Liver (tissue), 9 donors: ENCODE measurements around the gene DNAJC4. TPM values are rescaled to one million over a fixed set of nuclear protein-coding genes. Genes with fewer than 3 reads are reported as not detected.
A peak's percentile ranks its signal among the peaks of the same experiment; 100 is the strongest.

Experiments used
- DNase-seq: peaks from one replicate; pipeline ENCODE4 v3.0.0-alpha.2; 2017; ENCODE audit warnings: low spot score
- H3K27ac ChIP-seq, 2 donors: one replicate each; pipeline ENCODE4 v1.7.0; 2013; ENCODE audit warnings: inconsistent platforms in 2 of 2, low read length in 2 of 2, control low read depth in 1 of 2, low read depth in 1 of 2, mild to moderate bottlenecking in 1 of 2
- H3K27me3 ChIP-seq, 4 donors: one replicate each; pipeline versions ENCODE4 v1.6.1 to v1.7.0; 2013; ENCODE audit warnings: low read length in 3 of 4, inconsistent platforms in 1 of 4, mild to moderate bottlenecking in 1 of 4, moderate library complexity in 1 of 4; ENCODE audit not compliant: control insufficient read depth in 4 of 4, insufficient read depth in 4 of 4
- H3K36me3 ChIP-seq, 4 donors: one replicate each; pipeline versions ENCODE4 v1.6.1 to v1.7.0; 2013; ENCODE audit warnings: low read length in 3 of 4, mild to moderate bottlenecking in 3 of 4, low read depth in 1 of 4, moderate library complexity in 1 of 4; ENCODE audit not compliant: control insufficient read depth in 4 of 4, insufficient read depth in 3 of 4
- H3K4me1 ChIP-seq, 4 donors: one replicate each; pipeline versions ENCODE4 v1.6.1 to v1.7.0; 2013; ENCODE audit warnings: low read length in 3 of 4, mild to moderate bottlenecking in 3 of 4, moderate library complexity in 1 of 4; ENCODE audit not compliant: control insufficient read depth in 4 of 4, insufficient read depth in 4 of 4
- H3K4me3 ChIP-seq, 3 donors: one replicate each; pipeline versions ENCODE4 v1.6.1 to v1.7.0; 2013; ENCODE audit warnings: low read length in 3 of 3, control low read depth in 1 of 3, low read depth in 1 of 3, mild to moderate bottlenecking in 1 of 3
- H3K9ac ChIP-seq, 2 donors: one replicate each; pipeline ENCODE4 v1.7.0; 2013; ENCODE audit warnings: low read length in 2 of 2, mild to moderate bottlenecking in 2 of 2, moderate library complexity in 2 of 2, control low read depth in 1 of 2, low read depth in 1 of 2
- H3K9me3 ChIP-seq, 4 donors: one replicate each; pipeline versions ENCODE4 v1.6.1 to v1.7.0; 2013; ENCODE audit warnings: low read length in 3 of 4; ENCODE audit not compliant: control insufficient read depth in 4 of 4
- EGR1 ChIP-seq, 2 donors: IDR thresholded peaks; 2 replicates each; pipeline ENCODE4 v1.6.1; 2016 to 2018; ENCODE audit warnings: antibody characterized with exemption in 2 of 2, low read depth in 2 of 2
- FOXA1 ChIP-seq: IDR thresholded peaks from 2 replicates; pipeline ENCODE4 v1.6.1; 2016; ENCODE audit warnings: antibody characterized with exemption
- FOXA2 ChIP-seq: IDR thresholded peaks from 2 replicates; pipeline ENCODE4 v1.6.1; 2016; ENCODE audit warnings: antibody characterized with exemption
- GABPA ChIP-seq, 2 donors: IDR thresholded peaks in 1 of 2; conservative IDR thresholded peaks in 1 of 2; 2 replicates each; pipeline ENCODE4 v1.6.1; 2016; ENCODE audit warnings: antibody characterized with exemption in 2 of 2, mild to moderate bottlenecking in 1 of 2, moderate library complexity in 1 of 2
- HNF4A ChIP-seq, 2 donors: conservative IDR thresholded peaks; 2 replicates each; pipeline ENCODE4 v1.6.1; 2016; ENCODE audit warnings: antibody characterized with exemption in 2 of 2, mild to moderate bottlenecking in 2 of 2
- HNF4G ChIP-seq: IDR thresholded peaks from 2 replicates; pipeline ENCODE4 v1.6.1; 2016; ENCODE audit warnings: antibody characterized with exemption
- JUND ChIP-seq, 2 donors: IDR thresholded peaks; 2 replicates each; pipeline ENCODE4 v1.6.1; 2016; ENCODE audit warnings: antibody characterized with exemption in 2 of 2
- MAX ChIP-seq: IDR thresholded peaks from 2 replicates; pipeline ENCODE4 v1.6.1; 2016; ENCODE audit warnings: antibody characterized with exemption
- NR2F2 ChIP-seq: IDR thresholded peaks from 2 replicates; pipeline ENCODE4 v1.6.1; 2016; ENCODE audit warnings: antibody characterized with exemption
- RAD21 ChIP-seq, 2 donors: IDR thresholded peaks; 2 replicates each; pipeline ENCODE4 v1.6.1; 2016; ENCODE audit warnings: antibody characterized with exemption in 2 of 2, mild to moderate bottlenecking in 2 of 2
- REST ChIP-seq: IDR thresholded peaks from 2 replicates; pipeline ENCODE4 v1.6.1; 2016; ENCODE audit warnings: antibody characterized with exemption, mild to moderate bottlenecking
- RXRA ChIP-seq, 2 donors: IDR thresholded peaks; 2 replicates each; pipeline ENCODE4 v1.6.1; 2017 to 2018; ENCODE audit warnings: antibody characterized with exemption in 2 of 2, mild to moderate bottlenecking in 1 of 2
- TAF1 ChIP-seq: conservative IDR thresholded peaks from 2 replicates; pipeline ENCODE4 v1.6.1; 2016; ENCODE audit warnings: antibody characterized with exemption, mild to moderate bottlenecking
- YY1 ChIP-seq: IDR thresholded peaks from 2 replicates; pipeline ENCODE4 v1.6.1; 2016; ENCODE audit warnings: antibody characterized with exemption, mild to moderate bottlenecking
- ZBTB33 ChIP-seq: IDR thresholded peaks from 2 replicates; pipeline ENCODE4 v1.6.1; 2016; ENCODE audit warnings: antibody characterized with exemption
- WGBS: extraction: QIAGEN DNeasy Blood & Tissue Kit; methylation state at CpG from one replicate; pipeline ENCODE4 v1.1.7; 2013; 5-methylcytosine and 5-hydroxymethylcytosine counted together
- polyA plus RNA-seq, 2 donors: library from polyadenylated mRNA; stranded (reverse) in 1 of 2; unstranded in 1 of 2; fragments of 200-250 nt in 1 of 2; fragments of >200 nt in 1 of 2; fragmentation: Nextera tagmentation in 1 of 2; extraction: Ambion mirVana in 1 of 2; gene quantifications; one replicate each; pipeline versions ENCODE4 v1.2.1 to v1.2.3, GENCODE V29; 2013 to 2015
- total RNA-seq, 2 donors: library from RNA; depleted of rRNA; stranded (reverse); fragments of >200 nt; gene quantifications; one replicate each; pipeline ENCODE4 v1.2.3, GENCODE V29; 2014
- donor health status: healthy.
- donor health status: healthy.
- donor health status: healthy.
- donor health status: healthy.
- donor health status: healthy.

The DNAJC4 gene
- total and polyA plus RNA-seq, 4 donors = 8.5 to 25.9 (median 23.5) TPM

GRCh38 chr11:64206457-64207255 lies 23.7 kb upstream of the DNAJC4 start, which contains the start of gene FERMT3:
Gene FERMT3 (plus strand): TSS chr11:64206721. CDS start chr11:64207365, 644 bp downstream.
- Histone ChIP-seq H3K4me1 (peaks cover 0 to 12% (median 2%) of the 10 kb centered on the region in 4 donors), H3K36me3 (peaks cover 16 to 27% (median 23%) of the 10 kb centered on the region in 4 donors), H3K27ac (peak within 1 kb of the TSS; percentile 82 to 83), H3K4me3 (peak within 1 kb of the TSS; percentile 28 to 60 (median 38)), H3K27me3 (no peaks in the 10 kb centered on the region), H3K9ac (peak within 1 kb of the TSS; percentile 34 to 54), H3K9me3 (no peaks in the 10 kb centered on the region)
- WGBS = 69% methylated on average over 27 of the region's 27 CpGs
- DNase-seq = peak; percentile 77
- TF ChIP-seq MAX = peak; percentile 14
- TF ChIP-seq ZBTB33 = no peak
- TF ChIP-seq FOXA1 = no peak

GRCh38 chr11:64207256-64208085 lies 22.9 kb upstream of the DNAJC4 start:
- Histone ChIP-seq H3K36me3 (peaks cover 15 to 30% (median 22%) of the 10 kb centered on the region in 4 donors), H3K4me3 (peak overlapping the region in 2 of 3 donors; percentile 28 to 38), H3K27me3 (no peaks in the 10 kb centered on the region), H3K4me1 (peaks cover 0 to 12% (median 2%) of the 10 kb centered on the region in 4 donors), H3K27ac (peak overlapping the region; percentile 82 to 83), H3K9ac (peak overlapping the region; percentile 34 to 54), H3K9me3 (no peaks in the 10 kb centered on the region)
- TF ChIP-seq NR2F2 = peak; percentile 62
- TF ChIP-seq YY1 = peak; percentile 48
- TF ChIP-seq EGR1 (IDR thresholded peaks at IDR 0.05; ENCODE audit: low read depth in 2 of 2) = no peak
- no peak for TF ChIP-seq HNF4A (conservative IDR thresholded peaks at IDR 0.05)
- TF ChIP-seq GABPA (IDR thresholded peaks at IDR 0.05 in 1 of 2, conservative IDR thresholded peaks at IDR 0.05 in 1 of 2) = peak in 1 of 2 donors; percentile 65
- WGBS = 65% methylated on average over 30 of the region's 30 CpGs
- peak; percentile 79 for DNase-seq

GRCh38 chr11:64208086-64208795 lies 22.1 kb upstream of the DNAJC4 start:
- H3K9ac ChIP-seq = no peak overlapping the region
- DNase-seq = no peak
- 82% methylated on average over 23 of the region's 23 CpGs for WGBS
- peaks cover 9 to 22% (median 17%) of the 10 kb centered on the region in 4 donors for H3K36me3 ChIP-seq
- H3K4me1 ChIP-seq = peaks cover 0 to 12% (median 2%) of the 10 kb centered on the region in 4 donors
- H3K27ac ChIP-seq = peak overlapping the region; percentile 82 to 83
- no peaks in the 10 kb centered on the region for H3K27me3 ChIP-seq
- H3K9me3 ChIP-seq = no peaks in the 10 kb centered on the region
- H3K4me3 ChIP-seq = peak overlapping the region in 1 of 3 donors; percentile 38
- TF ChIP-seq HNF4G (no peak), HNF4A (conservative IDR thresholded peaks at IDR 0.05) (no peak), REST (no peak), ZBTB33 (no peak), TAF1 (no peak), FOXA1 (no peak), RAD21 (IDR thresholded peaks at IDR 0.05) (no peak), RXRA (IDR thresholded peaks at IDR 0.05) (no peak), GABPA (IDR thresholded peaks at IDR 0.05 in 1 of 2, conservative IDR thresholded peaks at IDR 0.05 in 1 of 2) (no peak), JUND (IDR thresholded peaks at IDR 0.05) (no peak), EGR1 (IDR thresholded peaks at IDR 0.05; ENCODE audit: low read depth in 2 of 2) (no peak), FOXA2 (no peak), MAX (no peak)
